KOPT-K1 (cell line): ENCODE measurements around the gene PNMA6A.
"Not testable (repeated sequence)": the region's sequence is repeated elsewhere in the genome, so short reads cannot be mapped to it uniquely, and the experiment has no call there.

Experiments
- H3K27ac ChIP-seq: fragments of 200-600 bp; sonication (generic); 2 replicates; pipeline ENCODE4 v1.5.1; 2016; ENCODE audit warnings: antibody characterized with exemption, mild to moderate bottlenecking, low read depth, low read length; ENCODE audit not compliant: poor library complexity, severe bottlenecking
- H3K36me3 ChIP-seq: fragments of 200-600 bp; sonication (generic); 2 replicates; pipeline ENCODE4 v1.5.1; 2017; ENCODE audit warnings: antibody characterized with exemption, mild to moderate bottlenecking, low read length, moderate library complexity; ENCODE audit not compliant: insufficient read depth
- H3K9me3 ChIP-seq: fragments of 200-600 bp; sonication (generic); 2 replicates; pipeline ENCODE4 v1.5.1; 2017; ENCODE audit warnings: antibody characterized with exemption, low read length, mild to moderate bottlenecking; ENCODE audit not compliant: insufficient read depth, poor library complexity, severe bottlenecking

PNMA6A gene

DNA sequence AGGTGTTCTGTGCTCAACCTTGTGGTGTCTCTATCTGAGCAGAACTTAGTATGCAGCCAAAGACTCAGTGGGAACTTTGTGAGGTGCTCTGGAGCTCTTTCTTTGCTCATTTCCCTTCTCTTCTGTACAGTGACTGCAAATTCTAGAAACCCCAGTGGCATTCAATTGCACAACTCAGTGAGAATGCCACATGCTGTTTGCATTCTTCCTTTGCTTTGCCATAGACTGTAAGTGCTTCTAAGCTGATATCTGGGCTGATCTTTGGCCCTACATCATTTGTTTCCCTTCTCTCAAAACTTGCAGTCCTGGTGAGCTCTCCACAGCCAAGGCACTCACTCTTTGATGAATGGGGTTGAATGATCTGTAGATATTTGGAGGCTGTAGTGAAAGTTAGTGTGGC, 8.9 kb upstream of the PNMA6A start:
- H3K36me3 ChIP-seq, result no peaks in the 10 kb centered on the region
- no peak overlapping the region for H3K27ac ChIP-seq
- H3K9me3 ChIP-seq, result no peaks in the 10 kb centered on the region

DNA sequence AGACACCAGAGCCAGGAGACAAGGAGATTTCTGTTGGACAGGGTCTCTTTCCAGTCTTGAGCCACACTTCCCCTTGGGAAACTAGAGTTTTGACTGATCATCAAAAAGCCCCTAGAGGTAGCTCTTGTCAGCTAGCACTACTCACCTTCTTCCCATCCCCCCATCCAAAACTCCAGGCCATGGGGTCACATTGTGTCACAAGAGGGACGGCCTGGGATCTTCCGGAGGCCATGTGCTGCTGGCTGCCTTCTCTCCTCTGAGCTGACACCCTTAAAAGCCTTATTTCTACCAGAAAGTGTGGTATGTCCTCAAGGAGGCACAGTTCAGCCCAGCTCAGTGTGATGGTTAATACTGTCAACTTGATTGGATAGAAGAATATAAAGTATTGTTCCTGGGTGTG, 8.2 kb upstream of the PNMA6A start:
- H3K9me3 ChIP-seq, result no peaks in the 10 kb centered on the region
- no peaks in the 10 kb centered on the region for H3K36me3 ChIP-seq
- H3K27ac ChIP-seq, result no peak overlapping the region

DNA sequence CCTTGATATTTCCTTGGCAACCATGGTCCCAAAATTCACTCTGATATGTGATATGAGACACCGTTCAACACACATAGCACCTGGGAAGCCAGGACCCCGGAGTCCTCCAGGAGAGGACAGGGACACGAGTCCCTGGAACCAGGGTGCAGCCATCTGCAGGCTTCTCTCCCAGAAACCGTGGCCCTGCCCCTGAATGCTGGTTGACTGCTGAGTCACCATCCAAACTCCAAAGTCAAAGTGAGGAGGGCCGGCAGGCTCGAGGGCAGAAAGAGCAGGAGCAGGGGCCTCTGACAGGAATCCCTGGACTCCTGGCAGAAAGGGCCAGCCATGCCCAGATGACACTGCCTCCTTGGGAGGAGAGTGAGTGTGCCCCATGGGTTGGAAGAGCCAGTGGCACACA, 6.9 kb upstream of the PNMA6A start:
- H3K36me3 ChIP-seq, result no peaks in the 10 kb centered on the region
- H3K9me3 ChIP-seq, result no peaks in the 10 kb centered on the region
- H3K27ac ChIP-seq, result no peak overlapping the region

DNA sequence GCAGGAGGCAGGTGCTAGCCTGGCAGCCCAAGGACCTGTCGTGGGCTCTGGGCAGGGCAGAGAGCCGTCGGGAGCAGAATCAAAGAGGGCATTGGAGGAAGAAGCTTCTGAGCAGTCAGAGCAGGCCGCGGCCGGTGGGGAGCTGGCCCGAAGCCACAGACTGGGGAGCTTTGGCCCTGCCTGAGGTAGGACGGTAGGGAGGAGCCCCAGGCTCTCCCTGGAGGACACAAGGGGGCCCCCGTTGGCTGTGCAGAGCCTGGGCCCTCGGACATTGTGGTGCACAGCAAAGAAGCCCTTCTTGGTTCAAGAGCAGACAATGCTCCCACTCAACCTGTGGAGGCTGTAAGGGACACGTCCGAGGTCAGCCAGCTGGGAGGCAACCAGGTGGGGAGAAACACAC, 5.9 kb upstream of the PNMA6A start:
- not testable (repeated sequence) for H3K36me3 ChIP-seq, H3K9me3 ChIP-seq, H3K27ac ChIP-seq

DNA sequence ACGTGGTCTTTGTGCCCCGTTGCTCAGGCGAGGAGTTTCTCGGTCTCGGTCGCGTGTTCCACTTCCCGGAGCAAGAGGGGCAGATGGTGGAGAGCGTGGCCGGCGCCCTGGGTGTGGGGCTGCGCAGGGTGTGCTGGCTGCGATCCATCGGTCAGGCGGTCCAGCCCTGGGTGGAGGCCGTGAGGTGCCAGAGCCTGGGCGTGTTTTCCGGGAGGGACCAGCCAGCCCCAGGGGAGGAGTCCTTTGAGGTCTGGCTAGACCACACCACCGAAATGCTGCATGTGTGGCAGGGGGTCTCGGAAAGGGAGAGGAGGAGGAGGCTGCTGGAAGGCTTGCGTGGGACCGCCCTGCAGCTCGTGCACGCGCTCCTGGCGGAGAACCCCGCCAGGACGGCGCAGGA, 1.1 kb downstream of the PNMA6A start:
- H3K27ac ChIP-seq, H3K36me3 ChIP-seq: not testable (repeated sequence)

DNA sequence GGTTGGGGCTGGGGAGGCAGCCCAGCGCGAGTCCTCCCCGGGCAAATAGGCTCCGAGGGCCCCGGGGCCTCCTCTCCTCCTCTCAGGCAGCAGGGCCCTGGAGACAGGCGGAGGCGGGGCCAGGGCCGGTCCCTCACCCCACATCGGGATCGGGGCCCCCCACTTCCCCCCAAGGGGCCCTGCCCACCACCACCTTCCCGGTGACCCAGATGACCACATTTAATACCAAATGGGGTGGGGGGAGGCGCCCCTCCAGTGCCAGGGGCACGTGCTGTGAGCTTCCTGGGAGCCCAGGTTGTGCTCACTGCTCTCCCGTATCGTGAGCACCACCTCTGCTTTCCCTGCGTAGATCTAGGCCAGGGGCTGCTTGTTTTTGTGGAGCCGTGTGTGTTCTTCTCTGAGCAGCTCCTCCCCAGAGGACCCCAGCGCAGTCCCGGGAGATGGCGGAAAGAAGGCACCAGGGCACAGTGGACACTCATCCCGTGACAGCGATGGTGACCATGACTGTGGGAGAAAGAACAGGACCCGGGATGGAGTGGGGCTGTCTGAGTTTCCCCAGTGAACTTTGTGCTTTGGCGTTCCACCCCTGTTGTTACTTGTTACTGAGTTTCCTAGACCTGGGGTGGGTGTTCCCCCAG, 2.1 kb downstream of the PNMA6A start:
- H3K36me3 ChIP-seq, result no peaks in the 10 kb centered on the region
- no peak overlapping the region for H3K27ac ChIP-seq
- no peaks in the 10 kb centered on the region for H3K9me3 ChIP-seq

More for the DNA sequence above, 1.1 kb downstream of the PNMA6A start:
- not testable (repeated sequence) for H3K9me3 ChIP-seq

DNA sequence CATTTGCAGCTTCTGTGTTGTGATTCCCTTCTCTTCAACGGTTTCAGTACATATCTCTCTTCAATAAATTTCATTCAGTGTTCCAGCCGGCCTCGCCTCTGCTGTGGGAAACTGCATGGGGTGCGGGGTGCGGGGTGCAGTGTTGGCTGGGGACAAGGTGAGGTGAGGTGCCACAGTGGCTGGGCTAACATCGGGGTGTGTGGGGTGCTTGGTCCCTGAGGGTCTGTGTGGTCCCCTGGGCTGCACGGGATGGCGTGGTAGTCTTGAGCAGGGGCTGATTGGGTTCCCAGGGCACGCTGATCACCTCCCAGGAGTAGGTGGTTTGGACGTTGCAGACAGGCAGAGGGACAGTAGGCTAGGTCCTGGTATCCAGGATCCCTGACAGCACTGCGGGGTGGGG, 2.7 kb downstream of the PNMA6A start:
- H3K9me3 ChIP-seq, result no peaks in the 10 kb centered on the region
- H3K36me3 ChIP-seq, result no peaks in the 10 kb centered on the region
- no peak overlapping the region for H3K27ac ChIP-seq

DNA sequence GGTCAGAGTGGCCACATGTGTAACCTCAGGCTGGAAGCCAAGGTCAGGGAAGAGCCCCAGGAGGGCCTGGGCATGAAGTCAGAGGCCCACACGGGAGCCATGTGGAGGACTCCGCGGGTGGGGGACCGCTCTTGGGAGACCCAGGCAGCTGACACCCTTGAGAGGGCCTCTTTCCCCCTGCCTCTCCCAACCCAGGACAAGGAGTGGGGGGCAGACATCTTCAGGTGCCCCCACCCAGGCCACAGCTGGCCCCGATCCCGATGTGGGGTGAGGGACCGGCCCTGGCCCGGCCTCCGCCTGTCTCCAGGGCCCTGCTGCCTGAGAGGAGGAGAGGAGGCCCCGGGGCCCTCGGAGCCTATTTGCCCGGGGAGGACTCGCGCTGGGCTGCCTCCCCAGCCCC, 3.1 kb downstream of the PNMA6A start:
- Histone ChIP-seq H3K36me3 (no peaks in the 10 kb centered on the region), H3K27ac (no peak overlapping the region), H3K9me3 (no peaks in the 10 kb centered on the region)

DNA sequence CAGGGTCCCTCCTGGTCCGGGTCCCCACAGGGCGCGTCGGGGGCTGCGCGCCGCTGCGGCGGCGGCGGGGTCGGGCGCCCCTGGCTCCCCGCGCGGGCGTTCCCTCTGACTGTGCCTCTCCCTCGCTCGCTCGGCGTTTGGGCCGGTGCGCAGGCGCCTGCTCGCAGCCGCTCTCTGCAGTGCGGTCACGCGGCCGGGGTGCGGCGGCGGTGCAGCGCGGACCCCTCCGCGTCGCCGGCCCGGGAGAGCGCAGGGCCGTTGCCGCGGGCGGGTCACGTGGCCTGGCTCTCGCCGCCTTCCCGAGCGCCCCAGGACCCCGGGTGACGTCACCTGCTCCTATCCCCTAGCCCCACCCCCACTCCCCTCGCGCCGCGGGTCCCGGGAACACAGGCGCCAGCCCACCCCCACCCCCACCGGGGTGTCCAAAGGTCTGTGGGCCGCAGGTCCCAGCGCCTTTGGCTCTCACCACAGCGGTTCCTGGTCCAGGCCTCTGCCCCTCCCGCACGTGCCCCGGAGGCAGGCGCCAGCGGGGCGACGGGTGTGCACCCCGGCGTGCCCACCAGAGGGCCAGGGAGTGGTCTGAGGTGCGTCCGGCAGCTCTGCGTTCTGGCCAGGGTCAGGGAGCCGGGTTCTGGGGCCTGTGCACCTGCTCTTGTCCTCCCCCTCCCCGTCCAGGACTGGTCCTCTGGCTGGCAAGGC, 5.3 kb downstream of the PNMA6A start:
- not testable (repeated sequence) for H3K27ac ChIP-seq, H3K9me3 ChIP-seq, H3K36me3 ChIP-seq

DNA sequence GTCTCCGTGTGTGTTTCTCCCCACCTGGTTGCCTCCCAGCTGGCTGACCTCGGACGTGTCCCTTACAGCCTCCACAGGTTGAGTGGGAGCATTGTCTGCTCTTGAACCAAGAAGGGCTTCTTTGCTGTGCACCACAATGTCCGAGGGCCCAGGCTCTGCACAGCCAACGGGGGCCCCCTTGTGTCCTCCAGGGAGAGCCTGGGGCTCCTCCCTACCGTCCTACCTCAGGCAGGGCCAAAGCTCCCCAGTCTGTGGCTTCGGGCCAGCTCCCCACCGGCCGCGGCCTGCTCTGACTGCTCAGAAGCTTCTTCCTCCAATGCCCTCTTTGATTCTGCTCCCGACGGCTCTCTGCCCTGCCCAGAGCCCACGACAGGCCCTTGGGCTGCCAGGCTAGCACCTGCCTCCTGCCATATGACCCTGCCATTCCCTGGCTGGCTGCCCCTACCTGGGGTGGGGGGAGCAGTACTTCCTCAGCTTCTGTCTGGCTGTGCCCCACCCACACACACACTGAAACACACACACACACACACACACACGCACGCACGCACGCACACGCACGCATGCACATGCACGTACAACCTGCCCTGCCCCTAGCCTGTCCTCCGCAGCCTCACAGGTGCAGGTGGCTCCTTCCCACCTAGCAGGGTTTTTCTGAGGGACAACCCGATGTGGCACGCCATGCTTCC, 11.1 kb downstream of the PNMA6A start:
- not testable (repeated sequence) for H3K27ac ChIP-seq, H3K9me3 ChIP-seq, H3K36me3 ChIP-seq

DNA sequence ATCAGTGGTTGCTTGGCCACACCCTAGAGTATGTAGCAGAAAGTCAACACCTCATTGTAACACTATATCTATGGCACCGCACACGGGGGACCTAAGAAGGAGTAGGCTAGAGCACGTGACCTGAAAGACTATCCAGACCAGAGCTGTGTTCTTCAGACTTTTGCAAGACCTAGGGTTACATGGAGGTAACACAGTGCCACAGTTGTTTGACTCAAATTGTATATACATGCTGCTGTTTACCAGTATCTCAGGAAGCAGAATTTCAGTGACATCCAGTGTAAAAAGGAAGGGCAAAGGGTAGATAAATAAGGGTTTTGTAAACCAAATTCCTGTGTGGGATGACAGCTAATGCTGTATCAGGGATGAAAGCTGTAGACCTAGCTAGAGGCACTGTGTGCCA, 30.2 kb downstream of the PNMA6A start:
- H3K36me3 ChIP-seq, result no peaks in the 10 kb centered on the region
- no peaks in the 10 kb centered on the region for H3K9me3 ChIP-seq
- H3K27ac ChIP-seq, result no peak overlapping the region

DNA sequence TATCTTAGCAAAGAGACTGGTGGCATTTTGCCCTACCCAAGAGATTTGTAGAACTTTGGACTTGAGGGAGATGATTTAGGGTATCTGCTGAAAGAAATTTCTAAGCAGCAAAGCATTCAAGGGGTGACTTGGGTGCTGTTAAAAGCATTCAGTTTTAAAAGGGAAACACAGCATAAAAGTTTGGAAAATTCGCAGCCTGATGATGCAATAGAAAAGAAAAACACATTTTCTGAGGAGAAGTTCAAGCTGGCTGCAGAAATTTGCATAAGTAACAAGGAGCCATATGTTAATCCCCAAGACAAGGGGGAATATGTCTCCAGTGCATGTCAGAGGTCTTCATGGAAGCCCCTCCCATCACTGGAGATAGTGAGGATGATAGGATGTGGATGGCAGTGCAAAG, 32.7 kb downstream of the PNMA6A start:
- not testable (repeated sequence) for H3K36me3 ChIP-seq, H3K27ac ChIP-seq, H3K9me3 ChIP-seq

DNA sequence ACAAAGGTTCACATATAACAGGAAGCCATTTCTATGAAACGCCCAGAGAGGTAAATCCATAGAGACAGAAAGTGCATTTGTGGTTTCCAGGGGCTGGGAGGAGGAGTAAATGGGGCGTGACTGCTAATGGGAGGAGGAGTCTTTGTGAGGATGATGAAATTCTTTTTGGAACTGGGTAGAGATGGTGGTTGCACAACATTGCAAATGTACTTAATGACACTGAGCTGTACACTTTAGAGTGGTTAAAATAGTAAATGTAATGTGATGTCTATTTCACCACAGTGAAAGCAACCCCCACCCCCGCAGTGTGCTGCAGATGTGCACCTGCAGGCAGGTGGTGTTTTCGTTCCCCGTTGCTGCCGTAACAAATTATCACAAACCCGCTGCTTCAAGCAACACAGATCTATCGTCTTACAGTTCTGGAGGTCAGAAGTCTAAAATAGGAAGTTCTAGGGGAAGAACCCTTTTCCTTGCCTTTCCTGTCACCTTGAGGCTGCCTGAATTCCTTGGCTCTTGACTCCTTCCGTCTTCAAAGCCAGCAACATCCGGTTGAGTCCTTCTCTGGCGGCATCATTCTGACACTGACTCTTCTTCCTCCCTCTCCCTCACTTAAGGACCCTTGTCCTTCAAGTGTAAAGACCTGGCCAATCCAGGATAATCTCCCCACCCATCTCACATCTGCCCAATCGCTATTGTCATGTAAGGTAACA, 34.0 kb downstream of the PNMA6A start:
- not testable (repeated sequence) for H3K27ac ChIP-seq, H3K36me3 ChIP-seq, H3K9me3 ChIP-seq

DNA sequence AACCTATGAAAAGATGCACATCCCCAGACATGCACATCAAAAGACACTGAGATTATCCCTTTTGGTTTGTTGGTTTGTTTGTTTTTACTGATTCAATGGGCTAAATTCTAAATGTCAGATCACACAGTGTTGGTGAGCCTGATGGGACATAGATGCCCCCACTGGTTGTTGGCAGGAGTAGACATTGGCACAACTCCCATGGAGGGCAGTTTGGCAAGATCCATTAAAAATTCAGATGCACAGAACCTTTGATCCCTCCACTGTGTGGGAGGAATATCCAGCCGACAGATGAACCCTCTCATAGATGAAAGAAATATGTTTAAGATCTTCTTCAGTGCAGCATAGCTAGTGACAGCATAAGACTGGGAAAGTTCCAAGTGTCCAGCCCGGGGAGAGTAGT, 38.5 kb downstream of the PNMA6A start:
- not testable (repeated sequence) for H3K27ac ChIP-seq, H3K36me3 ChIP-seq, H3K9me3 ChIP-seq

DNA sequence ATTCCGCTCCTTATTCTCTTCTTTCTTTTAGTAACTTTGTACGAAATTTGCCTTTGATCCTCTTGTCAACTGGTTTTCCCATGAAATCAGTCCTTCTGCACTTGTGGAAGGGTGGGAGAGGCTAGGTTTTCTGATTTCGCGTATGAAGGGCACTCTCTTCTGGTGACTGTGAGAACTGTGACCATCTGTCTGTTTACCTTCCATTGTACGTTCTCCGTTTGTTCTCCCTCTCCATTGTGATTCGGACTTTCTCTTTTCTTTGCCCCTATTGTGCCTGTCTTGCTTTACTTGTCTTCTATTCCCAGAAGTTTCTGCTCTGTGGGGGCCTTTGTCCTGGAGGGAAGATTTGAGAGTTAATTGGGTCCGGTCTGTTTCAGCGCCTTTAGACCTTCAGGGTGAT, 41.6 kb downstream of the PNMA6A start:
- H3K27ac ChIP-seq, H3K9me3 ChIP-seq, H3K36me3 ChIP-seq: not testable (repeated sequence)
